Smooth muscle cell (in vitro differentiated cells): ENCODE results near the gene PRPH2. TPM values are rescaled to one million over a fixed set of nuclear protein-coding genes. Genes with fewer than 3 reads are reported as not detected.
A peak's percentile ranks its signal among the peaks of the same experiment; 100 is the strongest.

Experiments used
- DNase-seq: peaks from one replicate; lab custom pipeline; 2025; ENCODE audit not compliant: unreplicated experiment; lab: John Stamatoyannopoulos, UW
- H2AFZ ChIP-seq: fragments of 200-600 bp; sonication (generic); 2 replicates; pipeline ENCODE4 v1.6.0; 2016; ENCODE audit warnings: antibody characterized with exemption, low read depth, mild to moderate bottlenecking
- H3F3A ChIP-seq: fragments of 200-600 bp; sonication (generic); 2 replicates; pipeline ENCODE4 v1.6.0; 2017; ENCODE audit warnings: antibody characterized with exemption, low read depth
- H3K27ac ChIP-seq: fragments of 200-600 bp; sonication (generic); 2 replicates; pipeline ENCODE4 v1.5.1; 2016; ENCODE audit warnings: low read depth, mild to moderate bottlenecking
- H3K27me3 ChIP-seq: fragments of 200-600 bp; sonication (generic); 2 replicates; pipeline ENCODE4 v1.6.1; 2016; ENCODE audit warnings: low read depth, mild to moderate bottlenecking
- H3K36me3 ChIP-seq: fragments of 200-600 bp; sonication (generic); 2 replicates; pipeline ENCODE4 v1.5.1; 2016; ENCODE audit warnings: low read depth
- H3K4me1 ChIP-seq: fragments of 200-600 bp; sonication (generic); 2 replicates; pipeline ENCODE4 v1.5.1; 2016; ENCODE audit warnings: low read depth
- H3K4me2 ChIP-seq: fragments of 200-600 bp; sonication (generic); 2 replicates; pipeline ENCODE4 v1.6.0; 2016; ENCODE audit warnings: mild to moderate bottlenecking
- H3K4me3 ChIP-seq: fragments of 200-600 bp; sonication (generic); 2 replicates; pipeline ENCODE4 v1.5.1; 2016; ENCODE audit warnings: mild to moderate bottlenecking
- H3K79me2 ChIP-seq: fragments of 200-600 bp; sonication (generic); 2 replicates; pipeline ENCODE4 v1.6.0; 2016; ENCODE audit warnings: low read depth, mild to moderate bottlenecking
- H3K9ac ChIP-seq: fragments of 200-600 bp; sonication (generic); 2 replicates; pipeline ENCODE4 v1.6.0; 2016; ENCODE audit warnings: low read depth
- H3K9me3 ChIP-seq: fragments of 200-600 bp; sonication (generic); replicated peaks from 2 replicates; pipeline ENCODE4 v1.5.1; 2016; ENCODE audit warnings: low read depth
- H4K20me1 ChIP-seq: fragments of 200-600 bp; sonication (generic); 2 replicates; pipeline ENCODE4 v1.6.0; 2016; ENCODE audit warnings: low read depth
- CTCF ChIP-seq: fragments of 200-600 bp; sonication (generic); IDR thresholded peaks from 2 replicates; pipeline ENCODE4 v1.5.1; 2017; ENCODE audit warnings: borderline replicate concordance, mild to moderate bottlenecking, antibody characterized with exemption; ENCODE audit not compliant: insufficient read depth, poor library complexity, severe bottlenecking
- WGBS: methylation state at CpG from one replicate; pipeline ENCODE4 v1.1.7; 2016; ENCODE audit warnings: low lambda C conversion rate; 5-methylcytosine and 5-hydroxymethylcytosine counted together
- polyA plus RNA-seq: library from polyadenylated mRNA; unstranded; fragments of >200 nt; fragmentation: Nextera tagmentation; extraction: Ambion mirVana; gene quantifications from 2 replicates; pipeline ENCODE4 v1.2.1, GENCODE V29; 2016
- total RNA-seq: library from RNA; depleted of rRNA; stranded (reverse); fragments of >200 nt; gene quantifications from 2 replicates; pipeline ENCODE4 v1.2.3, GENCODE V29; 2014

PRPH2 gene
- total and polyA plus RNA-seq, 2 experiments from 2014 or later = not detected

- Histone ChIP-seq H3K27me3 (no peaks in the 10 kb centered on the region), H3K79me2 (peaks cover 19% of the 10 kb centered on the region), H3K4me1 (peaks cover 7% of the 10 kb centered on the region), H3F3A (peaks cover 17% of the 10 kb centered on the region), H3K36me3 (no peaks in the 10 kb centered on the region), H2AFZ (peak within 1 kb of the TSS; percentile 97), H4K20me1 (peaks cover 16% of the 10 kb centered on the region), H3K9ac (peak within 1 kb of the TSS; percentile 92), H3K9me3 (no peaks in the 10 kb centered on the region), H3K4me2 (peak within 1 kb of the TSS; percentile 96), H3K27ac (peak within 1 kb of the TSS; percentile 87), H3K4me3 (peak within 1 kb of the TSS; percentile 90)
- under 1% methylated on average over 53 of the region's 57 CpGs for WGBS
- DNase-seq = peak; percentile 85
- TF ChIP-seq CTCF = no peak
Measured at GRCh38 chr6:42745640-42746462, 23.5 kb upstream of the PRPH2 start, which contains the start of gene TBCC. TSS of gene TBCC (minus strand) at chr6:42746103. CDS start at chr6:42746073, 30 bp downstream.

GRCh38 chr6:42745083-42745639 lies 22.8 kb upstream of the PRPH2 start:
- H3K4me1 ChIP-seq = peaks cover 7% of the 10 kb centered on the region
- peak overlapping the region; percentile 87 for H3K27ac ChIP-seq
- no peaks in the 10 kb centered on the region for H3K9me3 ChIP-seq
- peak overlapping the region; percentile 89 for H3K4me2 ChIP-seq
- WGBS = 3% methylated on average over 29 of the region's 29 CpGs
- peak overlapping the region; percentile 92 for H3K9ac ChIP-seq
- H3K36me3 ChIP-seq = no peaks in the 10 kb centered on the region
- no peak for TF ChIP-seq CTCF
- peaks cover 16% of the 10 kb centered on the region for H4K20me1 ChIP-seq
- H3K79me2 ChIP-seq = peaks cover 16% of the 10 kb centered on the region
- H3K27me3 ChIP-seq = no peaks in the 10 kb centered on the region
- peak overlapping the region; percentile 90 for H3K4me3 ChIP-seq
- no peak overlapping the region for H2AFZ ChIP-seq
- no peak for DNase-seq
- peaks cover 17% of the 10 kb centered on the region for H3F3A ChIP-seq

GRCh38 chr6:42744351-42744893 lies 22.0 kb upstream of the PRPH2 start:
- no peaks in the 10 kb centered on the region for H3K36me3 ChIP-seq
- H2AFZ ChIP-seq = no peak overlapping the region
- peak overlapping the region; percentile 89 for H3K4me2 ChIP-seq
- peaks cover 16% of the 10 kb centered on the region for H3K79me2 ChIP-seq
- H3K27me3 ChIP-seq = no peaks in the 10 kb centered on the region
- TF ChIP-seq CTCF = no peak
- H3K4me3 ChIP-seq = peak overlapping the region; percentile 90
- no peak for DNase-seq
- peaks cover 17% of the 10 kb centered on the region for H3F3A ChIP-seq
- H4K20me1 ChIP-seq = peaks cover 16% of the 10 kb centered on the region
- H3K27ac ChIP-seq = peak overlapping the region; percentile 87
- H3K9ac ChIP-seq = peak overlapping the region; percentile 92
- peaks cover 7% of the 10 kb centered on the region for H3K4me1 ChIP-seq
- no peaks in the 10 kb centered on the region for H3K9me3 ChIP-seq
- 29% methylated on average over 21 of the region's 21 CpGs for WGBS
